Progenitor cell of endocrine pancreas (in vitro differentiated cells): ENCODE results near the gene MAML3. TPM values are rescaled to one million over a fixed set of nuclear protein-coding genes. Genes with fewer than 3 reads are reported as not detected.

Experiments
- DNase-seq: peaks from one replicate; pipeline ENCODE4 v3.0.0; 2021; ENCODE audit warnings: low spot score; ENCODE audit not compliant: unreplicated experiment
- H3K27ac Mint-ChIP-seq: 2 replicates; pipeline ENCODE4 v1.8.0; 2021; ENCODE audit warnings: mild to moderate bottlenecking, moderate library complexity, mixed read lengths
- H3K27me3 Mint-ChIP-seq: 2 replicates; pipeline ENCODE4 v1.8.0; 2021; ENCODE audit warnings: mixed read lengths
- H3K36me3 Mint-ChIP-seq: 2 replicates; pipeline ENCODE4 v1.8.0; 2022; ENCODE audit warnings: mixed read lengths; ENCODE audit not compliant: insufficient read depth
- H3K4me1 Mint-ChIP-seq: 2 replicates; pipeline ENCODE4 v1.8.0; 2021; ENCODE audit warnings: low read depth, mixed read lengths
- H3K4me3 Mint-ChIP-seq: 2 replicates; pipeline ENCODE4 v1.8.0; 2021; ENCODE audit warnings: low read depth, mild to moderate bottlenecking, moderate library complexity, mixed read lengths
- H3K9me3 Mint-ChIP-seq: 2 replicates; pipeline ENCODE4 v1.8.0; 2021; ENCODE audit warnings: low read depth, mixed read lengths
- total RNA-seq: library from RNA; stranded (reverse); gene quantifications from 2 replicates; pipeline ENCODE4 v1.2.1, GENCODE V29; 2021
- TF ChIP-seq, protein P1 (sequence below): fragments of 200-600 bp; sonication (generic); IDR thresholded peaks from one replicate; pipeline ENCODE4 v1.5.0; 2021; ENCODE audit warnings: antibody characterized with exemption, mild to moderate bottlenecking; ENCODE audit not compliant: unreplicated experiment

The MAML3 gene
- total RNA-seq, 1 donor from 2014 or later: 48.5 TPM

DNA sequence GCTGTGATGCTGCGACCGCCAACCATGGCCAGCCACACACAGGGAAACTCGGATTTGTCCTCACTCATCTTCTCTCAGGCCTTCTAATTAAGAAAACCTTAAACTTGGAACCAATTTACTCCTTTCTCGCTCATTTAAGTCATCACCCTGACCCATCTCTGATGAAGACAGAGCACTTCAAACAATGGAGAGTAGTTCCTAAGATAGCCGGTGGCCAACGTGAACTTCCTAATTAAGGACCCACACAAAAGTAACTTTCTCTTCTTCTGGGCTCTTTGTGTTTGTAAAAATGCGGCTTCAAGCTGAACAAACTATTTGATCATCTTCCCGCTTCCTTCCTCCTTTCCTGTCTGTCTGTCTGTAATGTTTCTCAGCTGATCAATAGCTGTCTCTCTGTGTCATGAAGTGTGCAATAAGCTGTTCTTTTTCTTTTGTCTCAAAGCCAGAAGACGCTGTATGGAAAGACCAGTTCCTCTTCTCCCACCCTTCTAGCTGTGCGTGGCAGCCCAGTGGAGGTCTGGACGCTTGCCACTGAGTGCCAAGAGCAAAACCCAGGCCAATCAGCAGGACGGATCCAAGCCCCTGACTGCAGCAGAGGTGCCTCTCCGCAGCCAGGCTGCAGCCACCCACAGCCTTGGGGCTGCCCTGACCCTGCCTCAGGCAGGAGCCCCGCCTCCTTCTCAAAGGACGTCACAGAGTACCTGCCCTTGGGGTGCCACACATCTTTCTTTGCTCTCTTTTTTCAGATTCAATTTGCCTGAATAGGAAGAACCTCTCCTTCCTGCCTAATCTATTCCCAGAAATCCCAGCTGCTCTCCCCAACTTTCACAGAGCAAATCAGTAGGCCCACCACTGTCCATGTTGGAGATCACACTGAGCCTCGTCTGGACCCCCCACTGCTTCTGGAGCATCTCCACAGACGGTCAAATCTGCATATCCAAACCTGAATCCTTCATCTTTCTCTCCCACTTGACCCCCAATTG is 59.3 kb downstream of the MAML3 start:
- TF ChIP-seq, protein P1, sequence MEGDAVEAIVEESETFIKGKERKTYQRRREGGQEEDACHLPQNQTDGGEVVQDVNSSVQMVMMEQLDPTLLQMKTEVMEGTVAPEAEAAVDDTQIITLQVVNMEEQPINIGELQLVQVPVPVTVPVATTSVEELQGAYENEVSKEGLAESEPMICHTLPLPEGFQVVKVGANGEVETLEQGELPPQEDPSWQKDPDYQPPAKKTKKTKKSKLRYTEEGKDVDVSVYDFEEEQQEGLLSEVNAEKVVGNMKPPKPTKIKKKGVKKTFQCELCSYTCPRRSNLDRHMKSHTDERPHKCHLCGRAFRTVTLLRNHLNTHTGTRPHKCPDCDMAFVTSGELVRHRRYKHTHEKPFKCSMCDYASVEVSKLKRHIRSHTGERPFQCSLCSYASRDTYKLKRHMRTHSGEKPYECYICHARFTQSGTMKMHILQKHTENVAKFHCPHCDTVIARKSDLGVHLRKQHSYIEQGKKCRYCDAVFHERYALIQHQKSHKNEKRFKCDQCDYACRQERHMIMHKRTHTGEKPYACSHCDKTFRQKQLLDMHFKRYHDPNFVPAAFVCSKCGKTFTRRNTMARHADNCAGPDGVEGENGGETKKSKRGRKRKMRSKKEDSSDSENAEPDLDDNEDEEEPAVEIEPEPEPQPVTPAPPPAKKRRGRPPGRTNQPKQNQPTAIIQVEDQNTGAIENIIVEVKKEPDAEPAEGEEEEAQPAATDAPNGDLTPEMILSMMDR: no peak
- no peak overlapping the region for H3K4me3 Mint-ChIP-seq
- peaks cover 66% of the 10 kb centered on the region for H3K4me1 Mint-ChIP-seq
- DNase-seq: no peak
- H3K27me3 Mint-ChIP-seq: no peaks in the 10 kb centered on the region
- no peaks in the 10 kb centered on the region for H3K36me3 Mint-ChIP-seq
- H3K9me3 Mint-ChIP-seq: no peaks in the 10 kb centered on the region
- H3K27ac Mint-ChIP-seq: peak overlapping the region; percentile 1

DNA sequence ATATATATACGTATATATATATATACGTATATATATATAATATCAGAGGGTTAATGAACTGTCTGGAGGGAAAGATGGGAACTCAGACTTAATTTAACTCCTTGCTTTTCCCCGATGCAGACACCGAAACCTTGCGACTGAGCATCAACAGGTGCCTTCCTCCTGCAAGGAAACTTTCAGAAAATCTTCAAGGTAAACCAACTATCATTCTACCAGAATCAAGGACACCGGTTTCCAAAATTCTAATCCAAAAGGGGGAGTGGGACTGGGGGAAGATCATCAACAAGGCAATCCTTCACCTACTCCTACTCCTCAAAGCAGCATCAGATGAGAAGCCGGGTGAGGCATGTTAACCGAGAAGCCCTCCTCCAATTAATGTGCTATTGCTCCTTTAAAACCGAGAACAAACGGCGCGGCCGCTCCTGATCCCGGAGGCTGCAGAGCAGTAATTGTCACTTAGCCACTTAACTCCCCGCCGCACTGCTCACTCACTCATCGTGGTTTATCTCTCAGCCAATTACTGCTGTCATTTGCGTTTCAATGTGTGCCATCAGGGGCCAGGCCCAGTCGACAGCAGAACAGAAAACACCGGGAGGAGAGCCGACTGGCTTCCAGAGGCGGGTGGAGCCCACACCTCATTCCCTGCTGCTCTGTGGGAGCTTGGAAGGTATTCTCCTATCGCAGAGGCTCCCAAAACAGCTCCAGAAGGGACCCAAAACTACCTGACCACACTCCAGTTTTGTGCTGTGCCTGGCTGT is 61.7 kb downstream of the MAML3 start:
- H3K9me3 Mint-ChIP-seq: no peaks in the 10 kb centered on the region
- no peak for DNase-seq
- H3K27me3 Mint-ChIP-seq: no peaks in the 10 kb centered on the region
- no peaks in the 10 kb centered on the region for H3K36me3 Mint-ChIP-seq
- TF ChIP-seq, protein P1: no peak
- peaks cover 55% of the 10 kb centered on the region for H3K4me1 Mint-ChIP-seq
- peak overlapping the region; percentile 53 for H3K4me3 Mint-ChIP-seq
- peak overlapping the region; percentile 26 for H3K27ac Mint-ChIP-seq

DNA sequence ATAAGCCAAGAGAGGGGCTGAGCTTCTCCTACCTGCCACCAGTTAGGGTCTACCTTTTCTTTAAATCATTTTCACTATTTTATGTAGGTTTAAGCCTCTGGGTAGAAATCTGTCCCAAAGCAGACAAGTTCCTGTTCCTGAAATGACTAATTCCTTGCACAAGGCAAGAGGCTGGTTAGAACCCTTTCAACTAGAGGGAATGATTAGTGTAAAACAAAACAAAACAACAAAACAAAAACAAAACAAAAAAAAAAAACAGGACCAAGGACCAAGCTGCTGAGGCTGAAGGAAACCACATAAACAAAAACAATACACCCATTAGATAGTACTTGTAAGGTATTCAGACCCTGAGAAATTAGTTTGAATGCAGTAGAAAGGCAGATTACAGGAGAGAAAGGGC is 62.7 kb downstream of the MAML3 start:
- TF ChIP-seq, protein P1: no peak
- Mint-ChIP-seq H3K36me3 (no peaks in the 10 kb centered on the region), H3K4me1 (peaks cover 51% of the 10 kb centered on the region), H3K27me3 (no peaks in the 10 kb centered on the region), H3K4me3 (no peak overlapping the region), H3K27ac (no peak overlapping the region), H3K9me3 (no peaks in the 10 kb centered on the region)
- no peak for DNase-seq

DNA sequence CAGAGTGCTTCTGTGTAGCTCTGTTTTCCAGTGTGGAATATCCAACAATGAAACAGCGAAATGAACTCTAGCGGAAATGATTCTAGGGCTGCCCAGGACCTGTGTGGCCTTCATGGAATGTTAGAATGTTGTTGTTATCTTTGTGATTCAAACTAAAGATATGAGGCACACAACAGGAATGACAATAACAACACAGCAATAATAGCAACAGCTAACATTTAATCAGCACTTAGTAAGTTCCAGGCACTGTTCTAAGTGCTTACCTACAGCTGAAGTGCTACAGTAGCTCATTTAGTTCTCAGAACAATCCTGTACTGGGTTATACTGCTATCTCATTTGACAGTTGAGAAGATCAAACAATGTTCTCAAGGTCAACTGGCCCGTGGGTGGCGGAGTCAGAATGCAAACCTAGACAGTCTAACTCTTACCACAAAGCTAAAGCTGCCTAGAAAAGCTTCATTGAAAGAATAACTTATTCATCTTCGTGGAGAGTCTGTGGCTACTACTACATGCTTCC is 63.7 kb downstream of the MAML3 start:
- Mint-ChIP-seq H3K4me1 (peaks cover 54% of the 10 kb centered on the region), H3K27me3 (no peaks in the 10 kb centered on the region), H3K36me3 (no peaks in the 10 kb centered on the region), H3K9me3 (no peaks in the 10 kb centered on the region), H3K4me3 (no peak overlapping the region), H3K27ac (peak overlapping the region; percentile 71)
- TF ChIP-seq, protein P1: no peak
- no peak for DNase-seq

DNA sequence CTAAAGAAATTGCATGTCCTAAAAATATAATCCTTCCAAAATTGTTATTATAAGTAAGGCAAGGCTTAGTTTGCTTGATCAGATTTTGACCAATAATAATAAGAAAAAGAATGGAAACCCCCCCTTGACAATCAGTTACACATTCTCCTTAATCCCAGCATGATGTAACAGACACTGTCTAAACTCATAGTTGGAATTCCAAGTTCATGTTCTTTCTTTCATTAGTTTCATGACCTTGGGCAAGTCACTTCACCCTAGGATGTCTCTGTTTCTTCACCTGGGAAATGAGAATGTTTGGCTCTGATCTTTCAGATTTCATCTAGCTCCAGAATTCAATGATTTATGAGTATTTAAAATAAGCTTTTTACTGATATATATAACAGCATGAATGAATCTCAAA is 64.8 kb downstream of the MAML3 start:
- TF ChIP-seq, protein P1: no peak

More for the DNA sequence above, 64.8 kb downstream of the MAML3 start:
- H3K4me3 Mint-ChIP-seq: no peak overlapping the region
- no peaks in the 10 kb centered on the region for H3K36me3 Mint-ChIP-seq
- H3K27me3 Mint-ChIP-seq: no peaks in the 10 kb centered on the region
- no peak for DNase-seq
- H3K27ac Mint-ChIP-seq: no peak overlapping the region
- peaks cover 51% of the 10 kb centered on the region for H3K4me1 Mint-ChIP-seq
- H3K9me3 Mint-ChIP-seq: no peaks in the 10 kb centered on the region
